Subcutaneous adipose tissue (tissue), 4 donors: ENCODE measurements around the gene NDUFB5. TPM values are rescaled to one million over a fixed set of nuclear protein-coding genes. Genes with fewer than 3 reads are reported as not detected.

Source experiments
- CTCF ChIP-seq: fragments of 450-650 bp; IDR thresholded peaks from one replicate; pipeline ENCODE4 v1.5.1; 2016; ENCODE audit warnings: low read depth, mild to moderate bottlenecking, control low read depth, antibody characterized with exemption, moderate library complexity
- total RNA-seq, 4 donors: library from RNA; depleted of rRNA; stranded (reverse); fragments of >200 nt; gene quantifications; one replicate each; pipeline ENCODE4 v1.1.0, GENCODE V29; 2016

The NDUFB5 gene
- 100 to 1,000 TPM; 103 to 164 (median 124) TPM for total RNA-seq

DNA sequence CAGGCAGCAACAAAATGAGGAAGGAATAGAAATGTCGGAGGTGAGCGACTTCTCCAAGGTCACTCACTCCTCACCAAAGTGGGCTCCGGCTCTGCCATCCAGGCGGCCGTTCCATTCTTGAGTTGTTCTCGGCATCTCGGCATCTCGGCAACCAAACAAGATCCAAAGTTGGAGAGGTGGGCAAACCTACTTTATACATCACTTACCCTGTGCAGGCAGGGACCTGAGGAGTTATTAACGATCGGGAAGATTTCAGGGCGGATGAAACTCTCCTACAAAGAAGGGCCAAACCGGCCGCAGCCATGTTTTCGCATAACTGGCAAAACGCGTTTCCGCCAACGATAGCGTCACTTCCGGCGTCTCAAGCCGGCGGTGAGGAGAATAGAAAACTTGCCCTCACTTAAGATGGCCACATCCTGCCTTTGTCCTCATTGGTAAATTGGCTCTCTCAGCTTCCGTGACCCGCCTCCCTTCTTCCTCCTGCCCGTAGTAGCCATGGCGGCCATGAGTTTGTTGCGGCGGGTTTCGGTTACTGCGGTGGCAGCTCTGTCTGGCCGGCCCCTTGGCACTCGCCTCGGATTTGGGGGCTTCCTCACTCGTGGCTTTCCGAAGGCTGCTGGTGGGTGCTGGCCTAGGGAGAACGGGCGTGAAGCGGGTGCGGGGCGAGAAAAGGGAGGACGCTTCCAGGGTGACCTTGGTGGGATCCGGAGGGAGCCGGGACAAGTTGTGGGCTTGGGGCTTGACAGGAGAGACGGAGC lies at the start of gene NDUFB5, which contains the start of gene MRPL47:
TSS of gene NDUFB5 (plus strand) at position 474 of the 758 bp plus-strand sequence. CDS start at position 496, 22 bp downstream.
TSS of gene MRPL47 (minus strand) at position 318 of the 758 bp plus-strand sequence. CDS start at position 304, 14 bp downstream.
- TF ChIP-seq CTCF, result no peak

- TF ChIP-seq CTCF, result no peak
Measured at GRCh38 chr3:179558742-179559364, 45.7 kb upstream of the NDUFB5 start.

- TF ChIP-seq CTCF, result no peak
Measured at GRCh38 chr3:179560791-179561190, 43.8 kb upstream of the NDUFB5 start.

DNA sequence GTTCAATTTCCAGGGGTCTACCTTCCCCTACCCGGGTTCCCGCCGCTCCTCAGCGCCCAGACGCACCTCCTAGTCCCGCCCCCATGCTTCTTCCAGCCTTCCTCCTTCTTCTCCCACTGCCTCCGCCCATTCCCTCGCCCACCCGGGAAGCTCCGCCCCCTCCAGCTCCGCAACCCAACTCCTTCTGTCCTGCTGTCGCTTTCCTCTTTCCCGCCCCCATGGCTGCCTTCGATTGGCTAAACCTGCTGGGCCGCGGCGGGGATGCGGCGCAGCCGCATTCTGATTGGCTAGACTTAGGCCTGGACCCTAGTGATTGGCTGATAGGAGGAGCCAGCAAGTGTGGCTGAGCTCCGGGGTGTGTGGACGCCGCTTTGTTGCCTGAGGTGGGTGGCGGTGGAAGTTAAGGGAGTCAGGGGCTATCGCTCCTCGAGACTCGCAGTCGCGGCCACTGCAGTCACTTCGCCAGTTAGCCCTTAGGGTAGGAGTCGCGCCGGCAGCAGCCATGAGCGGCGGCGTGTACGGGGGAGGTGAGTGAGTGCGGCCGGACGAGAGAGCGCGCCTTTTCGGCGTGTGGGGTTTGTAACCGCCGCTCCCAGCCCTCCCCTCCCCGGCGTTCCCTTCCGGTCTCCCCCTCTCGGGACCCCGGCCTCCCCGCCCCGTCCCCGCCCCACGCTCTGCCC lies 41.9 kb upstream of the NDUFB5 start, which contains the start of gene ACTL6A:
TSS of gene ACTL6A (plus strand) at position 336 of the 680 bp plus-strand sequence. CDS start at position 503, 167 bp downstream.
- TF ChIP-seq CTCF, result no peak

DNA sequence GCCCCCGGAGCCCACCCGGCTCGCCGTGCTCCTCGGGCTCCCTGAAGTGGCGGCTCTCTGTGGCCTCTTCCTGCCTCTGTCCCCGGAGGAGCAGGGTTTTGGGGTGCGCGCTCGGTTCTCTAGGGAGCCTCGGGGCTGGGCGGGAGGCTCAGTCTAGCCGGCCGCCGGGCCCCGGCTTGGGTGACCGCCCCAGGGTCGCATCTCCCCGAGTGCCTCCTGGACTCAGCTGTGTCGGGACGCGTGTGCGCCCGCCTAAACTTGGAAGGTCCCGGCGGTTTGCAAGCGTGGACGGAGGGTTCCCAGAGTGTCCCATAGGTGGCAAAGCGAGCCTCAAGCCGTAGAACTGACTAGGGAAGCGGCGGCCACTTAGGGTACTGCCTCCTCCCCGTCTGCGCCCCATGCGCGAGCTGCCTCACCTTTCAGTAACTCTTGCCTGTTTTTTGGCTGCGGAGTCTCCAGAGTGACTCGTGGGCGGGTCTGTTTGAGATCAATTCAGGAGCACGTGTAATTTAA lies 41.3 kb upstream of the NDUFB5 start:
- no peak for TF ChIP-seq CTCF

DNA sequence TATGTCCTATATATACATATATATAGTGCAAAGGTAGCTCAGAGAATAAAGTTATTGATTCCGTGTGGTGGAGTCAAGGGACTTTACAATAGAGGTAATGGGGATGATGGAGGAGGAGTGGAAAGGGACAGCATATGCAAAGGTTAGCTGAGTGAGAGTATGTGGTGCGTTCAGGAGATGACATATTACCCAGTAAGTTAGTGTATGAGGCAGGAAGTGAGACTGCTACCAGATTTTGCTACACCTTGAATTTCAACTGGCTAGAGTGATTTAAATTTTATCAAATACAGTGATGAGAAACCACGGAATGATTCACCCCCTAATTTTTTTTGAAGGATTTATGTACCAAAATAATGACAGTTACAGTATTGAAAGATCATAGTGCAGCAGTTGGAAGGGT lies 39.1 kb upstream of the NDUFB5 start:
- no peak for TF ChIP-seq CTCF
